Activated T-helper 2 cell treated with anti-CD3 and anti-CD28 coated beads, Interferon-gamma antibody, Interleukin-2, Interleukin-4, amounts not matched to agents 10 μg/mL and 5 μg/mL and 100 μg/mL, durations not matched to agents 14 hours and 24 hours and 36 hours (primary cell): Measurements from ENCODE around the gene NACA2. TPM values are rescaled to one million over a fixed set of nuclear protein-coding genes. Genes with fewer than 3 reads are reported as not detected.
"Not testable (repeated sequence)": the region's sequence is repeated elsewhere in the genome, so short reads cannot be mapped to it uniquely, and the experiment has no call there.

Experiments
- DNase-seq: peaks from one replicate; pipeline ENCODE4 v3.0.0; 2021; ENCODE audit warnings: low spot score
- H3K27ac Mint-ChIP-seq: one replicate; pipeline ENCODE4 v1.8.0; 2021; ENCODE audit warnings: mixed read lengths
- H3K27me3 Mint-ChIP-seq: one replicate; pipeline ENCODE4 v1.8.0; 2021; ENCODE audit warnings: low read depth, mixed read lengths
- H3K36me3 Mint-ChIP-seq: one replicate; pipeline ENCODE4 v1.8.0; 2021; ENCODE audit warnings: low read depth, mixed read lengths
- H3K4me1 Mint-ChIP-seq: one replicate; pipeline ENCODE4 v1.8.0; 2021; ENCODE audit warnings: low read depth, mixed read lengths
- H3K4me3 Mint-ChIP-seq: one replicate; pipeline ENCODE4 v1.8.0; 2021; ENCODE audit warnings: low read depth, mild to moderate bottlenecking, moderate library complexity, mixed read lengths
- H3K9me3 Mint-ChIP-seq: one replicate; pipeline ENCODE4 v1.8.0; 2021; ENCODE audit warnings: mixed read lengths
- intact Hi-C: fragments of 100-400 bp; cut with micrococcal nuclease; formaldehyde crosslinking; loops from one replicate; pipeline ENCODE4 v1.15.1; 2023
- total RNA-seq: library from RNA; stranded (reverse); gene quantifications from 2 replicates; pipeline ENCODE4 v1.2.3, GENCODE V29; 2022

NACA2 gene
- total RNA-seq, 1 donor from 2014 or later = not detected

DNA sequence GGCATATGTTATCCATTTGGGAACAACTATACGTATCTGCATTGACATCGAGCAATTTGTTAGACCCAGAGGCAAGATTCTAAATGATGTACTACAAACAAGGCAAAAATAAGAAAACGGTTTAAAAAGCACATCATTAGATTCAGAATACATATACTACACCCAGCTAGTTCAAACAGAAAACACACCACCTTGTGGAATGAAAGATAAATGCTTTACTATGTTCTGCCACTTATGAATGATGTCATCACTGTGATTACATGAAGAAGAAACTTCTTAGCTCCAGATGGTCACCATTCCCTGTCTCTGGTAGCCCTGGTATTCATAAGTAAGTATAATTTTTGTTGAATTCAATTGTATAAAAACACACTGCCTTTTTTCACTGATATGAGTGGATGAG is 7.8 kb downstream of the NACA2 start:
- Mint-ChIP-seq H3K36me3 (no peaks in the 10 kb centered on the region), H3K4me3 (no peak overlapping the region)
- intact Hi-C loops = loop anchor here (2.0 kb wide), 1 partner anchor 170 kb away; no protein-coding TSS in a partner anchor

DNA sequence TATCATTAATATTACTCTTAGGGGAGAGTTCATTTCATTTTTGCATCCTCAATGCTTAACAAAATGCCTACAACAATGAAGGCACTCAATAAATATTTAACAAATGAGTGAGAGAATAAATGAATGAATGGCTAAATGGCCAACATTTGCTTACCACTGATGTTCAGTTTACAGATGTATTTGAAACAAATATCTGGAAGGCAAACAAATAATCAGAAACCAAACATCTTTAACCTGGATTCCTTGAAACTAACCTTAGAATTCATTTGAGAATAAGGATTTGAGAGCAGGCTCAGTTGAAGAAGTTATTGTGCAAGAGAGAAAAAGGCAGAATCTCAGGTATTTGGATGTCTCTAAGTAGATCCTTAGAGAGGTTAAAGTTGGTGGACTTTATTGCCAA is 8.4 kb downstream of the NACA2 start:
- no peaks in the 10 kb centered on the region for H3K9me3 Mint-ChIP-seq
- no peak for DNase-seq
- H3K27me3 Mint-ChIP-seq = peaks cover 26% of the 10 kb centered on the region
- H3K36me3 Mint-ChIP-seq = no peaks in the 10 kb centered on the region
- no peak overlapping the region for H3K27ac Mint-ChIP-seq
- no peaks in the 10 kb centered on the region for H3K4me1 Mint-ChIP-seq
- H3K4me3 Mint-ChIP-seq = no peak overlapping the region
- intact Hi-C loops = loop anchor here (2.0 kb wide), 1 partner anchor 170 kb away; no protein-coding TSS in a partner anchor

More for the DNA sequence above, 7.8 kb downstream of the NACA2 start:
- H3K27me3 Mint-ChIP-seq = peaks cover 25% of the 10 kb centered on the region
- H3K4me1 Mint-ChIP-seq = no peaks in the 10 kb centered on the region
- no peak for DNase-seq
- no peak overlapping the region for H3K27ac Mint-ChIP-seq
- H3K9me3 Mint-ChIP-seq = no peaks in the 10 kb centered on the region

DNA sequence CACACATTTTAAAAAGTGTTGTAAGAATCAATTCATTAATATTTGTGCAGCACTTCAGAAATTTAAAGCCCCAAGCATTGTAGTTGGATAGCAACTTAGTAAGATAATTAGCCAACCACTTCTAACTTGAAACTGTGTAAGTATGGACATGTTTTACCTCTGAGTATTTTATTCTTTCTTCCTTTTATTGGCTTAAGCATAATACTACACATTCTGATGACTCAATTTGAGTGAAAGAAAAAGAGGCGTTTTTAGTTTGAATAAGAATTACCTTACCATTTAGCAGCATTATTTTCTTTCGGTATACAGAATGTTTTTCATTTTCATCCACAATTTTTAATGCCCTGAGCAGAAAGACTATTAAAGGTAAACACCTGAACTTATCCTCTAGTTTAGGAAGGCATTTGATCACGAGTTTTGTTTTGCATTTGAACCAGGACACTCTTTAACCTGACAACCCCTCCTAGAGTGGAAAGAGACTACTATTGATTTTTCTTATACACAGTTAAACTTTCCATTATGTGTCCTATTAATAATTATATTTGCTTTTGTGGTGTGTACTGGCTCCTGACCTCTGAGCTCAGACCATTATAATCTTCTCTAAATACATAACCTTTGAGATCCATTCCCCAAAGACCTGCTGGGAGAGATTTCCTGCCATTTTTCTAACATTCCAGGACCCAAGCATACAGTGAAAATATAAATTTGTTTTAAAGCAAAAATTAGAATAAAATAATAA is 9.2 kb downstream of the NACA2 start:
- Mint-ChIP-seq H3K36me3 (no peaks in the 10 kb centered on the region), H3K27me3 (peaks cover 26% of the 10 kb centered on the region), H3K4me1 (no peaks in the 10 kb centered on the region), H3K9me3 (no peaks in the 10 kb centered on the region), H3K4me3 (no peak overlapping the region), H3K27ac (no peak overlapping the region)
- intact Hi-C loops = loop anchor here (2.0 kb wide), 1 partner anchor 169 kb away; no protein-coding TSS in a partner anchor
- no peak for DNase-seq

DNA sequence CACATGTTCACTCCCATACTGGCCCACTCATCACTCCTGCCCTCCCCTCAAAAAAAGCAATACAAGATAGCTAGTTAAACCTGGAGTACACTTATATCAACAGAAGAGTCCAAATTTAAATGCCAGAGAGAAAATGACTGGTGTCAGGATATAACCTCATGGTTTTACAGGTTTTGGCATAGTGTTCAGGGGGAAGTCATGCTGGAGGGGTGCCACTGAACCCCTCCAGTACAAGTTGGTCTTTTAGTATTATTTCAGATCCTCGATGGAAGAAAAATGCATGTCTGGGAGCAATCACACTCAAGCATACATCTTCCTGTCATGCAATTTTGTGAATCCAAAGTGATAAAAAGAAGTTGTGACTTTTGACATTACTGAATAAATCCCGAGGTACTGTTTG is 10.5 kb downstream of the NACA2 start:
- intact Hi-C loops = no loop called here
- peaks cover 2% of the 10 kb centered on the region for H3K4me1 Mint-ChIP-seq

DNA sequence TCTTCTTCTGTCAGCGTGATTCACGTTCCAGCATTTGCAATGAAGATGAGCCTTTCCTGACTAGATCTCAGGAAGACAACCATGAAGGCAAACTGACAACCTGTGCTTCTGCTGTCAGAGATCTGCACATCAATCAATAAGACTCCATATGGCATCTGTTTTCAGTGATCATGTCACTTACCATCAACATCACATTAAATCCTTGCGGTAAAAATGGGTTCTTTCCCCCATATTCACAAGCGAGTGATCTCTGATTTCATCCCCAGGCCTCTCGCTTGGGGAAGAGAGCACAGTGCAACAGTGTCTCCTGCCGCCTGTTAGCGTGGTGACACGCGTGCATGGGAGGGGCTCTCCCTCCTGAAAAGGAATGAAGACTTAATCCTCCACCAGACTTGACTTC is 11.1 kb downstream of the NACA2 start:
- H3K27ac Mint-ChIP-seq = no peak overlapping the region
- peaks cover 2% of the 10 kb centered on the region for H3K4me1 Mint-ChIP-seq
- DNase-seq = no peak
- no peaks in the 10 kb centered on the region for H3K9me3 Mint-ChIP-seq
- peaks cover 28% of the 10 kb centered on the region for H3K27me3 Mint-ChIP-seq
- H3K4me3 Mint-ChIP-seq = no peak overlapping the region
- intact Hi-C loops = no loop called here
- no peaks in the 10 kb centered on the region for H3K36me3 Mint-ChIP-seq

More for the DNA sequence above, 10.5 kb downstream of the NACA2 start:
- H3K27ac Mint-ChIP-seq = no peak overlapping the region
- H3K4me3 Mint-ChIP-seq = no peak overlapping the region
- H3K27me3 Mint-ChIP-seq = peaks cover 27% of the 10 kb centered on the region
- DNase-seq = no peak
- H3K36me3 Mint-ChIP-seq = no peaks in the 10 kb centered on the region
- H3K9me3 Mint-ChIP-seq = no peaks in the 10 kb centered on the region

DNA sequence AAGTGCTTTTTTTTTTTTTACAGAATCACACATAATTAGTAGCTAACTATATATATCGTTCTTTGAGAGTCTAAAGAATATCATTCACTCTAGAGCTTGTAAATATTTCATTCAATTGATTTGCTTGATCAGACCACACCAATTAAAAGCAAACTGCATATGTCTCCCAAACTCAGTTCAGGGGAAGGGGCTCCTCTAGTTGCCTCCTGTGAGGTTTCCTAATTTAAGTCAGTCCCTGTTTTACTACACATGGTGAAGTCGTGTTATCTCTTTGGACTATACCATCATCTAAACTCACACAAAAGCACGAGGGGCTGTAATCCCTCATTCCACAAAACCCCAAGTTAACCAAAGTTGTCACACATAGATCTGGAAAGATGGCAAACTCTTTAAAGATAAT is 11.7 kb downstream of the NACA2 start:
- DNase-seq = no peak
- intact Hi-C loops = no loop called here
- H3K4me1 Mint-ChIP-seq = peaks cover 2% of the 10 kb centered on the region
- H3K27me3 Mint-ChIP-seq = peaks cover 28% of the 10 kb centered on the region
- H3K27ac Mint-ChIP-seq = no peak overlapping the region
- H3K9me3 Mint-ChIP-seq = no peaks in the 10 kb centered on the region
- no peaks in the 10 kb centered on the region for H3K36me3 Mint-ChIP-seq
- no peak overlapping the region for H3K4me3 Mint-ChIP-seq

DNA sequence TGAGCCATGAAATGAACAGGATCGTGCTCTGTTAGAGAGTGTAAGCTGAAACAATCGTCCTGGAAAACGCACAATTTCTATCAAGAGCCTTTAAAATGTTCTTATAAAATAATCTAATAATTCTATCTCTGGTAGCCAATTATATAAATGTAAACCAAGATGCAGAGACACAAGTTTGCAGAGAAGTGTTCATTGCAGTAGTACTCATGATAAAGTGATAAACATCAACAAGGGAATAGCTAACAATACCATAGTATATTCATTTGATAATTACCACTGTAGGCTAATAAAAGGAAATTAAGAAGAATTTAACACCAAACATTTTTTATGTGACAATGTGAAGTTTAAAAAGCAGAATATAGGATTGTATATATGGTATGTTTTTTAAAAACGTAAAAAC is 12.4 kb downstream of the NACA2 start:
- no peaks in the 10 kb centered on the region for H3K36me3 Mint-ChIP-seq
- no peak for DNase-seq
- H3K27me3 Mint-ChIP-seq = peaks cover 33% of the 10 kb centered on the region
- intact Hi-C loops = no loop called here
- no peaks in the 10 kb centered on the region for H3K9me3 Mint-ChIP-seq
- H3K27ac Mint-ChIP-seq = no peak overlapping the region
- peaks cover 2% of the 10 kb centered on the region for H3K4me1 Mint-ChIP-seq
- H3K4me3 Mint-ChIP-seq = no peak overlapping the region

DNA sequence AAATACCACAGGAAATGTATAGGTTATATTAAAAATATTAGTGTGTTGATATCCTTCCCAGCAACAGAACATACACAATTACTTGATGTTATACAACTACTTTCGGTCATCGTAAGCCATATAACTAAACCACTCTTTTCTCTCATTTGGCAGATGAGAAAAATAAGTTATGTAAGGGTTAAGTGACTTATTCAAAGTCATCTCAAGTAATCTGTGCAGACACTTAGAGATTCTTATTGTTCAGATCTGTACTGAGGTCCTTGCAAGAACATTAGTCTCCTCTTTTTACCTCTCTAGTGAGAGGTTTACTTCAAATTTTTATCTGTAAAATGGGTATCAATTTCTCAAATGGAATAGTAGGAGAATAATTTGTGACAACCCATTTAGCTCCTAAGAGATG is 15.0 kb downstream of the NACA2 start:
- Mint-ChIP-seq H3K4me3 (no peak overlapping the region), H3K36me3 (no peaks in the 10 kb centered on the region), H3K27me3 (peaks cover 32% of the 10 kb centered on the region), H3K27ac (no peak overlapping the region), H3K4me1 (peaks cover 2% of the 10 kb centered on the region), H3K9me3 (no peaks in the 10 kb centered on the region)
- intact Hi-C loops = no loop called here
- DNase-seq = no peak

DNA sequence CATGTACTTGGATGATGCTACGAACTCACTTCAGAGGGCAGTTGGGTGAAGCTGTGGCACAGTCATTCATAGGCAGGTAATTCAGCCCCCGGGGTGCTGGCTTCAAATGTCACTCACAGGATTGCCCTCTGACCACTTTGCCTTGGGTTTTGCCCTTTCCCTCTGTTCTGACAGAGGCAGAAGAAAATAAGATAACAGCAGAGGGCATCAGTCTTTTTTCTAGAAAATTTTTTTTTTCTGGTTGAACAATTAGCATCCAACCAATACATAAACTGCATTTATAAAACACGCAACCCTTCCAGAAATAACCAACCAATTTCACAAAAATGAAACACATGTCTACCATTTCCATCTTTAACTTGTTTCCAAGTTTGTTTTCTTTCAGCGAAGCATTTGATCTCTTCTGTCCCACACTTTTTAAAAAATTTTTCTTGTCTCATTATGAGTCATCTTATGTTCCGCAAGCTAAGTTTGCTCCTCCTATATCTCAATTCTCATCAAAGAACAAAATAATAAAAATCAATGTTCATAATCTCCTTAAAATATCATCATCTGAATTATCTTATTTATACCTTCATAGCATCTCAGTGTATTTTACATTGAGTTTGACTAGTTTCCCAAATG is 15.6 kb downstream of the NACA2 start:
- no peak overlapping the region for H3K4me3 Mint-ChIP-seq
- intact Hi-C loops = no loop called here

DNA sequence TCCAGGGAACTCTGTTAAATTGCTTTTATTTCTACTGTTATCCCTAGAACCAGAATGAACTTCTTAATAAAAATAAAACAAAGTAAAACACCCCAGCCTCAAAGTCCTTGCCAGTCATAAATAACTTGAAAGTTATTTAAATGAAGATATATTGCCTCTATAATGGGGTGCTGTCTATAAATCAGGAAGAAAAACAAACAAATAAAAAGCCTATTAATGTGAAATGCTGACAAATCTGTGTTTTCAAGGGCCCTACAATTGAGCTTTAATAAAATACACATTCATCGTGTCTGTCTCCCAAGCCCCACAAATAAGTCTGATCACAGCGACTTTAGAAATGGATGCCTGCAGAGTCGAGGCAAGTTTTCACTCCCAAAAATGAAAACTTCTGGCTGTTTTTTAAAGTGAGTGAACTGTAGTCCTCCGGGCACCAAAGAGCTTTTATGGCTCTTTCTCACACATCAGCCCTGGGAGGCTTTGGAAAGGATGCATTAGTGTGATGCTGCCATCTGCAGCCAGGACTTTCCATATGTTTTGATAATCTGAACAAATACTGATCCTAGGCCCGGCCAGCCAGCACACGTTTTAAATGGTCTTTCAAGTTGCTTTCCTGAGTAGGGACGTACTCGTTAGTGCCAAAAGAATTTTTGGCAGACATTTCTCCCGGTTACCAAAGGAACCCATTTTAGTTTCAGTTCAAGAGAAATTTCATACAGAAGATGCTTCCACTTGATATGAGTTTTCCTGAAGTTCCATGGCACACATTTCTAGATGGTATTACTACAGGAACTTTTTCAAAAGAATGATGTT is 16.3 kb downstream of the NACA2 start:
- H3K4me1 Mint-ChIP-seq = peaks cover 2% of the 10 kb centered on the region
- no peak for DNase-seq
- no peak overlapping the region for H3K4me3 Mint-ChIP-seq
- no peaks in the 10 kb centered on the region for H3K36me3 Mint-ChIP-seq
- intact Hi-C loops = no loop called here
- peaks cover 25% of the 10 kb centered on the region for H3K27me3 Mint-ChIP-seq
- H3K27ac Mint-ChIP-seq = no peak overlapping the region
- no peaks in the 10 kb centered on the region for H3K9me3 Mint-ChIP-seq

More for the DNA sequence above, 15.6 kb downstream of the NACA2 start:
- Mint-ChIP-seq H3K4me1 (peaks cover 2% of the 10 kb centered on the region), H3K27ac (no peak overlapping the region), H3K27me3 (peaks cover 29% of the 10 kb centered on the region), H3K36me3 (no peaks in the 10 kb centered on the region), H3K9me3 (no peaks in the 10 kb centered on the region)
- DNase-seq = no peak

DNA sequence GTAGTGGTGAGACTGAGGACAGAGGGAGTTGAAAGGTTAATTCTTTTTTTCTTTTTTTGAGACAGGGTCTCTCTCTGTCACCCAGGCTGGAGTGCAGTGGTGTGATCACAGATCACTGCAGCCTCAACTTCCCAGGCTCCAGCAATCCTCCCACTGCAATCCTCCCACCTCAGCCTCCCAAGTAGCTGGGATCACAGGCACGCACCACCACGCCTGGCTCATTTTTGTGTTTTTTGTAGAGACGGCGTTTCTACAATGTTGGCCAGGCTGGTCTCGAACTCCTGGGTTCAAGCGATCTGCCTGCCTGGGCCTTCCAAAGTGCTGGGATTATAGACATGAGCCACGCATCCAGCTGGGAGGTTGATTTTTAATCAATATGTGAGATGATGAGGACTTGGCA is 18.5 kb downstream of the NACA2 start:
- H3K4me3 Mint-ChIP-seq, H3K27ac Mint-ChIP-seq, DNase-seq, intact Hi-C loops, H3K36me3 Mint-ChIP-seq, H3K9me3 Mint-ChIP-seq, H3K4me1 Mint-ChIP-seq: not testable (repeated sequence)
- peaks cover 23% of the 10 kb centered on the region for H3K27me3 Mint-ChIP-seq

DNA sequence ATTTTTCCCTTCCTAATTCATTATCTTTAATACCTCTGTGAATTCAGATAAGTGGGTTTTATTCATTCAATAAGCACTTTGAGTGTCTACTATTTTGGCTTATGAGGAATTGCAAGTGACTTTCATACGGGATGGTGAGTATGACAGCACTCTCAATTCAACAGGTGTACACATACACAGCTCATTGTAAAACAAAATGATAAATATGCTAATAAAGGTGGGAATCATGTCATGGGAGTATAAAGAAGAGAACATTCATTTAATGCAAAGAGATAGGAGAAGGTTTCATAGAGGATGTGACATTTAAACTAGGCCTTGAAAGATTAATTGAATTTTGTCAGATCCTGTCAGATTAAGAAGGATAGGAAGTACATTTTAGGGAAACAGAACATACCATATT is 19.4 kb downstream of the NACA2 start:
- intact Hi-C loops = no loop called here
- DNase-seq = no peak
- Mint-ChIP-seq H3K36me3 (no peaks in the 10 kb centered on the region), H3K4me1 (peaks cover 2% of the 10 kb centered on the region), H3K4me3 (no peak overlapping the region), H3K27me3 (peaks cover 23% of the 10 kb centered on the region), H3K9me3 (no peaks in the 10 kb centered on the region), H3K27ac (no peak overlapping the region)

DNA sequence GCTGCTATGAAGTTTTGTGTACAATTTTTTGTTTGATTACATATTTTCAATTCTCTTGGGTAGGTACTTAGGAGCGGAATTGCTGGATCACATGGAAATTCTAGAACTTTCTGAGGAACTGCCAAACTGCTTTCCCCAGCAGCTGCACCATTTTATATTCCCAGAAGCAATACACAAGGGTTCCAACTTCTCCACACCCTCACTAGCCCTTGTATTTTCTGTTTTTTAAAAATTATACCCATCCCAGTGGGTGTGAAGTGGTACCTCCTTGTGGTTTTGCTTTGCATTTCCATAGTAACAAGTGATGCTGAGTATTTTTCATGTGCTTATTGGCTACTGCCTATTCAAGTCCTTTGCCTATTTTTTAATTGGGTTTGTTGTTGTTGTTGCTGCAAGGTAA is 20.9 kb downstream of the NACA2 start:
- peaks cover 18% of the 10 kb centered on the region for H3K27me3 Mint-ChIP-seq
- H3K4me3 Mint-ChIP-seq = no peak overlapping the region
- no peaks in the 10 kb centered on the region for H3K4me1 Mint-ChIP-seq
- no peaks in the 10 kb centered on the region for H3K36me3 Mint-ChIP-seq
- intact Hi-C loops = no loop called here
- DNase-seq = no peak
- no peak overlapping the region for H3K27ac Mint-ChIP-seq
- no peaks in the 10 kb centered on the region for H3K9me3 Mint-ChIP-seq
